ENCODE measurements around the gene LMO1. TPM values are rescaled to one million over a fixed set of nuclear protein-coding genes. Genes with fewer than 3 reads are reported as not detected.

LMO1 gene
- total and polyA plus RNA-seq, 10 of the 15 experiments (the other 5 are each of a cell fraction or from before 2014, with no cell fraction given): not detected

GRCh38 chr11:8218409-8218808, 45.3 kb downstream of the LMO1 start:
- DNase-seq (ENCODE audit: low read depth, low spot score) (no peak), FAIRE-seq (no peak), ATAC-seq (no peak)
- H3K36me3 ChIP-seq (ENCODE audit: control insufficient read depth in 2 of 2, insufficient read depth in 2 of 2, low read length in 1 of 2): no peaks in the 10 kb centered on the region
- SMC1A ChIA-PET (ENCODE audit: uncharacterized antibody, unreplicated experiment): interaction anchor here (3.6 kb wide), 1 partner anchor 348 kb away, joined by 20 read pairs; no protein-coding TSS in a partner anchor
- CTCF ChIA-PET: interaction anchor here (1.5 to 2.3 kb wide), 2 partner anchors 19 to 349 kb away, joined by 7 read pairs; no protein-coding TSS in a partner anchor
- H3K4me2 ChIP-seq (ENCODE audit: control insufficient read depth, insufficient read depth): no peak overlapping the region
- H4K20me1 ChIP-seq (ENCODE audit: control insufficient read depth, insufficient read depth): no peaks in the 10 kb centered on the region; the same call in 1 of the 2 replicates
- no peaks in the 10 kb centered on the region; a peak in 1 of 4 replicates for H3K27me3 ChIP-seq (replicated peaks in 1 of 2; ENCODE audit: control insufficient read depth in 2 of 2, insufficient read depth in 2 of 2, low read length in 1 of 2)
- no peak overlapping the region for H3K4me3 ChIP-seq
- no peaks in the 10 kb centered on the region for H3K9me3 ChIP-seq (replicated peaks; ENCODE audit: control insufficient read depth, insufficient read depth, low read length)
- 31% methylated on average over 4 of the region's 4 CpGs for WGBS (ENCODE audit: insufficient coverage, insufficient replicate concordance, low lambda C conversion rate, missing lambda C conversion rate)
- intact Hi-C loops (cut with micrococcal nuclease; ENCODE audit: unreplicated experiment) (no loop called here), in situ Hi-C loops (cut with MboI) (no loop called here)
- POLR2A ChIA-PET: no interaction called here
- H2AFZ ChIP-seq (ENCODE audit: control insufficient read depth, low read depth, low read length): no peak overlapping the region
- RAD21 ChIA-PET (ENCODE audit: unreplicated experiment): interaction anchor here (0.9 kb wide), 1 partner anchor 25 kb away, joined by 3 read pairs; no protein-coding TSS in a partner anchor
- no peak overlapping the region for H3K27ac ChIP-seq (ENCODE audit: control insufficient read depth, insufficient read depth)
- H3K79me2 ChIP-seq (ENCODE audit: control insufficient read depth, insufficient read depth, low read length): no peaks in the 10 kb centered on the region
- no TSS peak for BruUV-seq (replicated peaks)
- H3K9ac ChIP-seq (ENCODE audit: control insufficient read depth, insufficient read depth, low read length): no peak overlapping the region
- H3K4me1 ChIP-seq (ENCODE audit: control insufficient read depth, insufficient read depth, low read length): no peaks in the 10 kb centered on the region; the same call in 1 of the 2 replicates
- TF ChIP-seq MYB (IDR thresholded peaks at IDR 0.05; ENCODE audit: borderline replicate concordance, low read depth, low read length) (no peak), MTA2 (IDR thresholded peaks at IDR 0.05; ENCODE audit: low read depth) (no peak), POLR2AphosphoS5 (IDR thresholded peaks at IDR 0.05; ENCODE audit: low read length) (no peak), MAX (IDR thresholded peaks at IDR 0.05; ENCODE audit: low read depth, low read length) (no peak), MTA3 (IDR thresholded peaks at IDR 0.05; ENCODE audit: borderline replicate concordance, low read length) (no peak), POLR2AphosphoS2 (IDR thresholded peaks at IDR 0.05; ENCODE audit: low read depth, low read length) (no peak), ZBTB33 (IDR thresholded peaks at IDR 0.05) (no peak), NFYA (IDR thresholded peaks at IDR 0.05; ENCODE audit: borderline replicate concordance, low read depth, low read length) (no peak), REST (IDR thresholded peaks at IDR 0.05; ENCODE audit: low read depth, low read length) (no peak), SPI1 (IDR thresholded peaks at IDR 0.05; ENCODE audit: borderline replicate concordance, insufficient read depth, low read depth, low read length) (no peak), MYC (IDR thresholded peaks at IDR 0.05; ENCODE audit: insufficient read depth, insufficient read length, insufficient replicate concordance, low read length, severe bottlenecking) (no peak), CREB1 (IDR thresholded peaks at IDR 0.05; ENCODE audit: low read depth) (no peak), PAX8 (IDR thresholded peaks at IDR 0.05) (no peak), ZBTB40 (IDR thresholded peaks at IDR 0.05; ENCODE audit: borderline replicate concordance) (no peak)

Data from GM12878 (cell line).